HG02970 (cell line): ENCODE measurements around the gene GPR142.

Source experiments
- ATAC-seq: cut with Tn5 transposase; IDR thresholded peaks from one replicate; pipeline ENCODE4 v1.9.1; 2021; ENCODE audit warnings: mild to moderate bottlenecking, moderate library complexity, moderate number of reproducible peaks; ENCODE audit not compliant: unreplicated experiment, low FRiP score

Gene GPR142

DNA sequence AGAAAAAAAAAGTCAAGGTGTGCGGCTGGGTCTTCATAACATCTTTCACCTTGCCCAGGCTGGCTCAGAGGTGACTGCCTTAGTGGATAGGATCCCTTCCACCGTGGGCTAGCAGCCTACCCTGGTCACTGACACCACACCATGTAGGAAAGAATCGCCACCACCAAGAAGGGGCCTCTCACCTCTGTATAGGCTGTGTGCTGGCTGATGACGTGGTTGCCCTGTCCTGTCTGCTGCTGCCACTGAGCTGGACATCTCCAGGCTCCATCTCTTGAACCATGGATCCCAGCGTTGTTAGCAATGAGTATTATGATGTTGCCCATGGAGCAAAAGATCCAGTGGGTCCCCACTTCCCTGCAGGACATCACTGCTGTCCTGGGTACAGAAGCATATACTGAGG lies at the start of gene GPR142:
Gene GPR142, plus strand, starts transcription at position 301 of the 400 bp plus-strand sequence. CDS start 2,035 bp downstream, outside the sequence.
- no peak for ATAC-seq

DNA sequence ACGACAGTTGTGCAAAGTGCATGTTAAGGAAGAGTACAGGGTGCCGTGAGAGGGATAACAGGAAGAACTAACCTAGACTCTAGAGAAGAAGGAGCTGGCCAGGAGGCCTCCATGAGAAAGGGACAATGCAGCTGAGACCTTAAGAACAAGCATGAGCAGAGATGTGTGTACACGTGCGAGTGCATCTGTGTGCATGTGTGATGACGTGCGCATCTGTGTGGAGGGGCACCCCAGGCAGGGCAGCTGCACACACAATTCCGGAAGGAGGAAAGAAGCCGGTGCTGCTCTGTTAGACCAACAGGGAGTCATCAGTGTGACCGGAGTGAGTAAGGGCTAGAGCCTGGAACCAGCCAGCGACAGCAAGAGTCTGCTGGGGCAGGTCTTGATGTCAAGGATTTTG lies 48.9 kb upstream of the GPR142 start:
- no peak for ATAC-seq

GRCh38 chr17:74324521-74324920 lies 42.8 kb upstream of the GPR142 start:
- no peak for ATAC-seq

GRCh38 chr17:74325376-74325742 lies 41.9 kb upstream of the GPR142 start:
- no peak for ATAC-seq

DNA sequence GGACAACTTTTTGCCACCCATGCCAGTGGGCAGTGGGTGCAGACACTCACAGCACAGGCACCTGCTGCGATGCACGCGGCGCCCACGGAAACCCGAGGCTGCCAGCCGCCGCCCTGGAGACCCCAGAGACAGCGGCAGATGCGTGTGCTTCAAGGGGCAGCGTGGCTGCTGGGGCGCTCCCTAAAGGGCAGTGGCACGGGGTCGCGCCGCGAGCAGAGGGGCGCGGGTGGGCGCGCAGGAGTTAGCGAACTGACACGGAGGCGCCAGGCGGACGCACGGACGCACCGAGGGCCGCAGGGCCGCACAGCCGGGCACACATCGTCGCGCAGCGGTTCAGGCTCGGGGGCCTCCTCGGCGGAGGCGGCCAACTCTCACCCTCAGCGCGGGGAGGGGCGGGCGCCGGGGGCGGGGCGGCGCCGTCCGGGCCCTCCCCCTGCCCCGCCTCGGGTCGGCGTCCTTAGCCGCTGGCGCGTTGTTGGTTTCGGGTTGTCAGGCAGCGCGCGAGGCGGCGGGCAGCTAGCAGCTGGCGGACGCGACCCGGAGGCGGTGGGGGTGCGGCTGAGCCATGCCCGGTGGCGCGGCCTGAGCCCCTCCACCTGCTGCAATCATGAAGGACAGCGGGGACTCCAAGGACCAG lies 41.4 kb upstream of the GPR142 start, which contains the start of gene KIF19:
Gene KIF19, plus strand, starts transcription at position 484 of the 637 bp plus-strand sequence. Its CDS starts 124 bp downstream, at position 608.
- ATAC-seq: no peak

DNA sequence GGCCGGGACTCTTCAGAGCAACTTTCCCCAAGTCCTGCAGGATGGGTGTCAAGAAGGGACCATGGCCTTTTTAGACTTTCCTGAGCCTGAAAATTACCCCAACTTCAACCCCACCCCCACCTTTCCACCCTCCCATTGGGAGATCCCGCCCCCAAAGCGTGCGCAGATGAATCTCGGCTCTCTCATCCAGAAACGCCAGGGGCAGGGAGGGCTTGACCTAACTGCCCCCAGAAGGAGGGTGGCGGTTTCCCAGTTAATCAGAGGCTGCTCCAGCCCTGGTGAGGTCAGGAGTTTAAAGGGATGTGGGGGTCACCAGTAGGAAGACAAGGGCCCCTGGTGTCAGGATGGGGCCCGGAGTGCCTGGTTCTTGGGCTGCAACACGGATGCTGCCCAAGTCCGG lies 40.8 kb upstream of the GPR142 start:
- ATAC-seq: no peak

DNA sequence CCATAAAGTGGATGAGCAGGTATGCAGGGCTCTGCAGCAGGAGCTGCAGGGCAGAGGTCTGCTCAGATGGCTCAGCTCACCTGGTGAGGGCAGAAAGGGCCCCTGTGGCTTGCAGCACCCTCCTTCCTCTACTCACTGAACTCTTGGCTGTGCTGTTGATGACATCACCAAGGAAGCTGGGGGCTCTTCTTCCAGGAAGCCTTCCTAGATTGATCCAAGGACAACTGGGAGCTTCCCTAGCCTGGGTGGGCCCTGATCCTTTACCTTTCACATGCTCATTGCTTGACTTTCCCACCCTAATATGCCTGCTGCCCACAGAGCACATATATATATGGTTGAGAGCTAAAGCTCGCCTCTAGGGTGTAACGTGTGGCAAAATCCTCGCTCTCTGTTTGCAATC lies 38.8 kb upstream of the GPR142 start:
- no peak for ATAC-seq

GRCh38 chr17:74329378-74329777 lies 37.9 kb upstream of the GPR142 start:
- ATAC-seq: no peak

- no peak for ATAC-seq
These were observed 36.9 kb upstream of the GPR142 start for GRCh38 chr17:74330446-74330845.

GRCh38 chr17:74332017-74332650 lies 35.2 kb upstream of the GPR142 start:
- ATAC-seq: no peak

GRCh38 chr17:74332763-74333283 lies 34.5 kb upstream of the GPR142 start:
- no peak for ATAC-seq

DNA sequence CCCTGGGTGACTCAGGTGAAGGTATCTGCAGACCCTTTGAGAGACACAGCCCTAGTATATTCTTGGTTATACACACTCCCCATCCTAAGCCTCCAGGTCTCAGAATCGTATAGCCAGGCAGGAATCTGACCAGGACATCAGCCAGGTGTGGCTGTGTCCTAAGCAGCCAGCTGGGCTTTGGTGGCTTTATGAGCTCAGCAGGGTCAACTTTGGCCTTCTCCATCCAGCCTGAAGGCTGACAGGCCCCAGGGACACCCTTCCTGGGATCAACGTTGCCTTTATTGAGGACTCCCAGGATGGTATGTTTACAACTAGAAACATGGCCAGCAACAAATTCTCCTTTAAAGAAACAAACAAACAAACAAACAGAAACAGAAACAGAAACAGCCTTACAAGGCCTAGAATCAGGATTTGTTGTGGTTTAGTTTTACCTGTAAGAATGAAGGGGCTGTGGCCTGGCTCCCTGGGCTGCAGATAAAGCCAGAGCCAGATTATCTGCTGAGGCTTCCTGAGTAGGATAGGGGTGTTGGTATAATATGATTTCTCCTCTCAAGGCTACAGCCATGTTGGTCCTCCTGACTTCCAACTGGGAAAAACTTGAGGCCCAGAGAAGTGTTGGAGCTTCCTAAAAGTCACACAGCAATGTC lies 32.8 kb upstream of the GPR142 start:
- no peak for ATAC-seq

- ATAC-seq: no peak
These were observed 31.7 kb upstream of the GPR142 start for GRCh38 chr17:74335529-74336062.

DNA sequence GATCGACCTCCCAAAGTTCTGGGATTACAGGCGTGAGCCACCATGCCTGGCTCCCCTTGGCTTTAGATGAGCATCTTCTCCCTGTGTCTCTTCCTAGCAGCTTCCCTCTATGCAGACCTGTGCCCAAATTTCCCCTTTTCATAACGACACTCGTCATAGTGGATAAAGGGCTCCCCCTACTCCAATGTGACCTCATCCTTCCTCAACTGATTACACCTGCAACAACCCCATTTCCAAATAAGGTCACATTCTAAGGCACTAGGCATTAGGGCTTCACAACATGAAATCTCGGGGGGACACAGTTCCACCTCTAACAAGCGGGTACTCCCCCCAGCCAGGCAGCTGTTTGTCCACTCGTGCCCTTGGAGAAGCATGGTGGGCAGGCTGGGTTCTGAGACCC lies 31.0 kb upstream of the GPR142 start:
- ATAC-seq: no peak

DNA sequence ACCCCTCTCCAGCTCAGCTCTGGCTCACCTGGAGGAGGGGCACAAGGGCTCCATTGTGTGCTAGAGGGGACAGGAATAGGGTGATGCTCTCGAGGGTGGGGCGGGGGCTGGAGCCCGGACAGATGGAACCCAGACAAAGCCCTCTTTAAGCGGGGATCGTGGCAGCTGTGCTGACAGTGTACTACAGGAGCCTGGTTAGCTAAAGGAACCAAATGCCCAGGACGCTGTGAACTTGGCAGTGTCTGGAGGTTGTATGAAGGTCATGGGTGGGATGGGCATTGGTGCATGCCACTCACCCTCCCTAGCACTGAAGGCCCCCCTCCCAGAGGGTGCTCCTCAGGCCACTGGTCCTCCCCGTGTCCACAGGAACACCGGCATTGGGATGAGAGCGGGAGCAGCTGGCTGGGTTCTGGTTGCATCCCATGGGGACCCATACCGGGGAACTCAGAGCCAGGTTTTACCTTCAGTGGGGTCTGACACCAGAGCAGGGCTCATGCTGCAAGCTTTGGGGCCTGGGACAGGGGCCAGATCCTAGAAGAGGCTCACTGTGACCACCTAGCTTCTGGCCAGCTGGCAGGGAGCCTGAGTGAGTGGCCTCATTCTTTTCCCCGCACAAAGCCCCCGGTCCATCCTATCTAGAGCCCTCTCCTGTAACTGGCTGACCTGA lies 29.3 kb upstream of the GPR142 start:
- ATAC-seq: no peak

DNA sequence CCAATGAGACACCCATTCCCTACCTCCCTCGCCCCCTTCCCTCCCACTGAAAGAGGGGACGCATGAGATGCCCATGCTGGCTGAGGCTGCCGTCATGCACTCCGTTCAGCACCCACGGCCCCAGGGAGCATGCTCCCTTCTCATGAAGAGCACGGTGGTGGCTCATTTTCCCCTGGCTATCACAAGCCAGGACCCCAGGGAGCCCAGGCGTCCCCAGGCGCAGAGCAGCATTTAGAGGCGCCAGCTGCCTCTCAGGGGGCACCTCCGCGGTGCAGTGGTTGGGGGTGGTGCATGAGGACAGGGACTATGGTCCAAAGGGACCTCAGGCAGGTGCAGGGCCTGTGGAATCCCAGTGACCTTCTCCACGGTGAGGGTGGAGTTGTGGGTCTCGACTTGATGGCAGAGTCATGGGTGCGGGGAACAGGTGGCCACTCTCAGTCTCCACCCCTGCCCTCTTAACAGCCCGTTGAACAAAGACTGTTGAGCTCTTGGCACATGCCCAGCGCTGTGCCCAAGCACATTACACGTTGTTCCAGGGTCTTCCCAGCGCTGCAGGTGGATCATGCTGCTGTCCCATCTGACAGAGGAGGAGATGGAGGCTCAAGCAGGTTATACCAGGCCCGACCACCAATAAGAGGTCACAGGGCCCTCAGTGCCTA lies 27.6 kb upstream of the GPR142 start:
- ATAC-seq: no peak

DNA sequence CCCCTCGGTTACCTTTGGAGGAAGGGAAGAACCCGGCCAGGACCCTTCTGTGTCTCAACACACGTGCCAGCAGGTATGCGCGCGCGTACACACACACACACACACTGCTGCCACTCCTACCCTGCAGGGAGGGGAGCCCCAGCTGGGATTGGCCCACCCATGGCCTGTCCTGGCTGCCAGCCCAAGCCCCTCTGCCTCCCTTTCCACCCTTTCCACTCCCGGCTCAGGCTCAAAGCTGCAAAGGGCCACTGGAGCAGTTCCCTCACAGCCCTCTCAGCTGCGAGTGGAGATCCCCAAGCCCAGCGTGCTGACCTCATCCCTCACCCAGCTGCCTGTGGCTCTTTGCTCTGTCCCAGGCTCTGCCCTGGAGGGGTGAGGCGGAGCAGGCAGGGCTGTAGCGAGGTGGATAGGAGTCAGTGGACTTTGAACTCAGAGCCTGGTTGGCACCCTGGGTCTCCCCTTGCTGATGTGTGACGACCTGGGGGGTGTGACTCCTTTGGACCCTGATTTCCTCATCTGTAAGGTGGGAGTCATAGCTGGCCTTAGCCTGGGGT lies 26.8 kb upstream of the GPR142 start:
- ATAC-seq: no peak

- ATAC-seq: no peak
These were observed 25.1 kb upstream of the GPR142 start for GRCh38 chr17:74342224-74342623.

- no peak for ATAC-seq
These were observed 24.2 kb upstream of the GPR142 start for GRCh38 chr17:74343121-74343520.
